Astrocyte (in vitro differentiated cells and primary cell): Measurements from ENCODE around the gene PPP6R2. TPM values are rescaled to one million over a fixed set of nuclear protein-coding genes. Genes with fewer than 3 reads are reported as not detected.

Experiments used
- DNase-seq: peaks from one replicate; pipeline ENCODE4 v3.0.0-alpha.2; 2010; ENCODE audit warnings: low read depth
- FAIRE-seq: peaks from 2 replicates; lab custom pipeline; 2011; peaks lifted over from hg19 to GRCh38; lab: Jason Lieb, UNC
- H2AFZ ChIP-seq: 2 replicates; pipeline ENCODE4 v1.6.0; 2012; ENCODE audit warnings: low read depth, low read length, inconsistent platforms
- H3K27ac ChIP-seq: 2 replicates; pipeline ENCODE4 v1.5.1; 2011; ENCODE audit warnings: low read depth, low read length, inconsistent platforms
- H3K27me3 ChIP-seq: 2 replicates; pipeline ENCODE4 v1.6.0; 2011; ENCODE audit warnings: low read length, inconsistent platforms; ENCODE audit not compliant: insufficient read depth
- H3K36me3 ChIP-seq: 2 replicates; pipeline ENCODE4 v1.5.1; 2011; ENCODE audit warnings: low read length, inconsistent platforms; ENCODE audit not compliant: insufficient read depth
- H3K4me1 ChIP-seq: 2 replicates; pipeline ENCODE4 v1.5.1; 2011; ENCODE audit warnings: low read length, inconsistent platforms; ENCODE audit not compliant: insufficient read depth
- H3K4me2 ChIP-seq: 2 replicates; pipeline ENCODE4 v1.6.0; 2012; ENCODE audit warnings: low read length, inconsistent platforms
- H3K4me3 ChIP-seq: 2 replicates; pipeline ENCODE4 v1.5.1; 2011; ENCODE audit warnings: low read depth, mild to moderate bottlenecking, low read length, inconsistent platforms; ENCODE audit not compliant: insufficient read depth
- H3K79me2 ChIP-seq: 2 replicates; pipeline ENCODE4 v1.6.0; 2012; ENCODE audit warnings: mild to moderate bottlenecking, low read length, inconsistent platforms; ENCODE audit not compliant: insufficient read depth
- H3K9ac ChIP-seq: 2 replicates; pipeline ENCODE4 v1.6.0; 2012; ENCODE audit warnings: mild to moderate bottlenecking, low read length, inconsistent platforms
- H3K9me3 ChIP-seq: 2 replicates; pipeline ENCODE4 v1.5.1; 2012; ENCODE audit warnings: low read depth, mild to moderate bottlenecking, low read length, inconsistent platforms; ENCODE audit not compliant: insufficient read depth
- H4K20me1 ChIP-seq: 2 replicates; pipeline ENCODE4 v1.6.0; 2012; ENCODE audit warnings: low read length, inconsistent platforms; ENCODE audit not compliant: insufficient read depth
- H3K27ac Mint-ChIP-seq: one replicate; pipeline ENCODE4 v1.8.0; 2021; ENCODE audit warnings: mild to moderate bottlenecking, mixed read lengths; ENCODE audit not compliant: unreplicated experiment
- H3K27me3 Mint-ChIP-seq: one replicate; pipeline ENCODE4 v1.8.0; 2021; ENCODE audit warnings: low read depth, mixed read lengths; ENCODE audit not compliant: unreplicated experiment
- H3K36me3 Mint-ChIP-seq: one replicate; pipeline ENCODE4 v1.8.0; 2021; ENCODE audit warnings: low read depth, mixed read lengths; ENCODE audit not compliant: unreplicated experiment
- H3K4me1 Mint-ChIP-seq: one replicate; pipeline ENCODE4 v1.8.0; 2021; ENCODE audit warnings: low read depth, mixed read lengths; ENCODE audit not compliant: unreplicated experiment
- H3K4me3 Mint-ChIP-seq: one replicate; pipeline ENCODE4 v1.8.0; 2021; ENCODE audit warnings: mild to moderate bottlenecking, moderate library complexity, mixed read lengths; ENCODE audit not compliant: unreplicated experiment
- H3K9me3 Mint-ChIP-seq: one replicate; pipeline ENCODE4 v1.8.0; 2021; ENCODE audit warnings: mild to moderate bottlenecking, mixed read lengths; ENCODE audit not compliant: unreplicated experiment
- CTCF ChIP-seq: IDR thresholded peaks from 2 replicates; pipeline ENCODE4 v1.5.1; 2011; ENCODE audit warnings: low read depth, mild to moderate bottlenecking, inconsistent platforms, low read length, moderate library complexity; ENCODE audit not compliant: insufficient read depth
- EZH2 ChIP-seq: IDR thresholded peaks from 2 replicates; pipeline ENCODE4 v1.6.1; 2012; ENCODE audit warnings: mild to moderate bottlenecking, low read length, inconsistent platforms; ENCODE audit not compliant: insufficient read depth
- total RNA-seq: library from RNA; stranded (reverse); gene quantifications from 2 replicates; pipeline ENCODE4 v1.2.1, GENCODE V29; 2021

PPP6R2 gene
- total RNA-seq, 1 donor from 2014 or later, result 48.3 TPM

GRCh38 chr22:50361222-50361621, 18.1 kb downstream of the PPP6R2 start:
- Histone ChIP-seq H3K4me1 (no peaks in the 10 kb centered on the region), H3K4me2 (no peak overlapping the region), H3K4me3 (no peak overlapping the region), H3K79me2 (peaks cover 90% of the 10 kb centered on the region), H3K9ac (no peak overlapping the region), H3K27me3 (no peaks in the 10 kb centered on the region), H3K27ac (no peak overlapping the region), H4K20me1 (peaks cover 81% of the 10 kb centered on the region), H2AFZ (no peak overlapping the region), H3K36me3 (no peaks in the 10 kb centered on the region), H3K9me3 (no peaks in the 10 kb centered on the region)
- no peak overlapping the region for H3K4me3 Mint-ChIP-seq
- H3K36me3 Mint-ChIP-seq, result peaks cover 29% of the 10 kb centered on the region
- peaks cover 4% of the 10 kb centered on the region for H3K9me3 Mint-ChIP-seq
- FAIRE-seq (no peak), DNase-seq (no peak)
- H3K27me3 Mint-ChIP-seq, result no peaks in the 10 kb centered on the region
- TF ChIP-seq EZH2 (no peak), CTCF (no peak)
- H3K27ac Mint-ChIP-seq, result no peak overlapping the region
- H3K4me1 Mint-ChIP-seq, result peaks cover 19% of the 10 kb centered on the region

GRCh38 chr22:50361688-50362087, 18.6 kb downstream of the PPP6R2 start:
- no peak overlapping the region for H3K27ac Mint-ChIP-seq
- no peak for FAIRE-seq

More at GRCh38 chr22:50361688-50362087, 18.6 kb downstream of the PPP6R2 start:
- H3K4me1 Mint-ChIP-seq, result peaks cover 19% of the 10 kb centered on the region
- Histone ChIP-seq H3K27ac (no peak overlapping the region), H3K4me1 (no peaks in the 10 kb centered on the region), H3K4me3 (no peak overlapping the region), H4K20me1 (peaks cover 81% of the 10 kb centered on the region), H3K36me3 (no peaks in the 10 kb centered on the region), H3K4me2 (no peak overlapping the region), H3K9me3 (no peaks in the 10 kb centered on the region), H3K79me2 (peaks cover 90% of the 10 kb centered on the region), H3K27me3 (no peaks in the 10 kb centered on the region), H2AFZ (no peak overlapping the region), H3K9ac (no peak overlapping the region)
- H3K36me3 Mint-ChIP-seq, result peaks cover 26% of the 10 kb centered on the region
- peaks cover 4% of the 10 kb centered on the region for H3K9me3 Mint-ChIP-seq
- DNase-seq, result no peak
- H3K27me3 Mint-ChIP-seq, result no peaks in the 10 kb centered on the region
- no peak overlapping the region for H3K4me3 Mint-ChIP-seq
- no peak for TF ChIP-seq CTCF
- no peak for TF ChIP-seq EZH2
